Measurements from ENCODE around the gene ATF7. TPM values are rescaled to one million over a fixed set of nuclear protein-coding genes. Genes with fewer than 3 reads are reported as not detected.
A peak's percentile ranks its signal among the peaks of the same experiment; 100 is the strongest.

The ATF7 gene
- total and polyA plus RNA-seq, 2 of the 13 experiments (the other 11 are each of a cell fraction or from before 2014, with no cell fraction given): 9.6 to 16.2 TPM

- no peak overlapping the region for H3K27ac ChIP-seq (ENCODE audit: extremely low read length, insufficient read depth, low read length)
- no peak overlapping the region for H3K4me3 ChIP-seq (replicated peaks in 1 of 3; ENCODE audit: insufficient read depth in 1 of 3, low read depth in 2 of 3, low read length in 3 of 3)
- TSS peak; percentile 10 for BruUV-seq (replicated peaks)
- H4K20me1 ChIP-seq (ENCODE audit: insufficient read depth, low read length): peaks cover 39% of the 10 kb centered on the region
- H3K79me2 ChIP-seq (ENCODE audit: insufficient read depth, low read length): peaks cover 26% of the 10 kb centered on the region
- H3K9me3 ChIP-seq (ENCODE audit: low read length): no peaks in the 10 kb centered on the region
- POLR2A ChIA-PET: interaction anchor here (1.3 to 2.1 kb wide), 5 partner anchors 8 to 33 kb away, joined by 4 to 10 read pairs (median 5); partner anchors contain the start of gene TARBP2
- CTCF ChIA-PET (ENCODE audit: low intra/inter-chr PET ratio, low total read pairs): no interaction called here
- no peak overlapping the region for H3K9ac ChIP-seq (ENCODE audit: insufficient read depth, low read depth, low read length)
- in situ Hi-C loops (cut with HindIII; ENCODE audit: extremely low pct_ligation_motif_present, low pct_unique_long_range_greater_than_20kb) (no loop called here), intact Hi-C loops (cut with micrococcal nuclease; ENCODE audit: unreplicated experiment) (loop anchor here (5.0 kb wide), 1 partner anchor 33 kb away; the partner anchor contains the start of gene NPFF)
- FAIRE-seq (no peak), DNase-seq (ENCODE audit: low spot score) (no peak), ATAC-seq (no peak)
- H3K4me1 ChIP-seq (ENCODE audit: insufficient read depth, low read length): no peaks in the 10 kb centered on the region; the same call in 1 of the 2 replicates
- no peak overlapping the region for H2AFZ ChIP-seq (ENCODE audit: low read length)
- H3K27me3 ChIP-seq (ENCODE audit: control insufficient read depth in 1 of 2, insufficient read depth in 2 of 2, low read length in 2 of 2): no peaks in the 10 kb centered on the region
- peaks cover 47 to 94% of the 10 kb centered on the region in 2 experiments for H3K36me3 ChIP-seq (replicated peaks in 1 of 2; ENCODE audit: control insufficient read depth in 1 of 2, insufficient read depth in 2 of 2, low read length in 2 of 2)
- WGBS (ENCODE audit: low lambda C conversion rate): 94% methylated on average over 2 of the region's 2 CpGs
- H3K4me2 ChIP-seq (ENCODE audit: low read depth, low read length): no peak overlapping the region
- TF ChIP-seq POLR2AphosphoS2 (IDR thresholded peaks at IDR 0.05; ENCODE audit: low read depth, low read length) (peak; percentile 31; the same call in 1 of the 2 replicates), ZNF569 (CRISPR knock-in tag; IDR thresholded peaks at IDR 0.05; ENCODE audit: borderline replicate concordance) (no peak), RBFOX2 (IDR thresholded peaks at IDR 0.05; ENCODE audit: low read depth, low read length) (peak; percentile 48; the same call in 1 of the 2 replicates)
These were observed 152.1 kb downstream of the ATF7 start for GRCh38 chr12:53474077-53474476.

- H3K9ac ChIP-seq (ENCODE audit: insufficient read depth, low read depth, low read length): no peak overlapping the region
- H3K27me3 ChIP-seq (ENCODE audit: control insufficient read depth in 1 of 2, insufficient read depth in 2 of 2, low read length in 2 of 2): no peaks in the 10 kb centered on the region
- ChIA-PET POLR2A (interaction anchor here (0.7 to 2.1 kb wide), 3 partner anchors 10 to 24 kb away, joined by 3 to 10 read pairs (median 3); no protein-coding TSS in a partner anchor), CTCF (ENCODE audit: low intra/inter-chr PET ratio, low total read pairs) (no interaction called here)
- no peaks in the 10 kb centered on the region for H3K9me3 ChIP-seq (ENCODE audit: low read length)
- no peak overlapping the region for H3K4me2 ChIP-seq (ENCODE audit: low read depth, low read length)
- H3K4me1 ChIP-seq (ENCODE audit: insufficient read depth, low read length): no peaks in the 10 kb centered on the region; the same call in 1 of the 2 replicates
- H4K20me1 ChIP-seq (ENCODE audit: insufficient read depth, low read length): peaks cover 43% of the 10 kb centered on the region
- in situ Hi-C loops (cut with HindIII; ENCODE audit: extremely low pct_ligation_motif_present, low pct_unique_long_range_greater_than_20kb) (no loop called here), intact Hi-C loops (cut with micrococcal nuclease; ENCODE audit: unreplicated experiment) (loop anchor here (5.0 kb wide), 1 partner anchor 35 kb away; the partner anchor contains the start of gene NPFF)
- no peak overlapping the region for H2AFZ ChIP-seq (ENCODE audit: low read length)
- TF ChIP-seq ARNT (IDR thresholded peaks at IDR 0.05): no peak
- TF ChIP-seq RBFOX2 (IDR thresholded peaks at IDR 0.05; ENCODE audit: low read depth, low read length): peak; percentile 45; the same call in 1 of the 2 replicates
- TSS peak; percentile 2 for BruUV-seq (replicated peaks)
- peaks cover 30% of the 10 kb centered on the region for H3K79me2 ChIP-seq (ENCODE audit: insufficient read depth, low read length)
- WGBS (ENCODE audit: low lambda C conversion rate): 100% methylated on average over 1 of the region's 1 CpG
- peaks cover 52 to 96% of the 10 kb centered on the region in 2 experiments for H3K36me3 ChIP-seq (replicated peaks in 1 of 2; ENCODE audit: control insufficient read depth in 1 of 2, insufficient read depth in 2 of 2, low read length in 2 of 2)
- no peak for FAIRE-seq
- no peak for DNase-seq (ENCODE audit: low spot score)
- H3K27ac ChIP-seq (ENCODE audit: extremely low read length, insufficient read depth, low read length): no peak overlapping the region
- no peak for ATAC-seq
- H3K4me3 ChIP-seq (replicated peaks in 1 of 3; ENCODE audit: insufficient read depth in 1 of 3, low read depth in 2 of 3, low read length in 3 of 3): no peak overlapping the region
These were observed 154.1 kb downstream of the ATF7 start for GRCh38 chr12:53472056-53472582.

All from HepG2 (cell line).